ENCODE measurements around the gene MSX2. TPM values are rescaled to one million over a fixed set of nuclear protein-coding genes. Genes with fewer than 3 reads are reported as not detected.

The MSX2 gene
- total RNA-seq, 2 donors from 2014 or later: 2.0 TPM; not detected in 1

- DNase-seq (ENCODE audit: low spot score) (no peak), ATAC-seq (ENCODE audit: insufficient number of reproducible peaks, low FRiP score, low read depth) (no peak)
- Histone ChIP-seq H3K4me3 (no peak overlapping the region), H3K27ac (no peak overlapping the region), H3K4me1 (ENCODE audit: control insufficient read depth in 1 of 2, low read depth in 2 of 2) (peaks cover 7 to 10% of the 10 kb centered on the region in 2 donors), H3K27me3 (replicated peaks; ENCODE audit: insufficient read depth) (peaks cover 7% of the 10 kb centered on the region), H3K36me3 (no peaks in the 10 kb centered on the region), H3K9me3 (no peaks in the 10 kb centered on the region)
- TF ChIP-seq CTCF (IDR thresholded peaks at IDR 0.05): no peak
Measured at GRCh38 chr5:174718880-174719610, 5.3 kb upstream of the MSX2 start.

- peaks cover 7 to 16% of the 10 kb centered on the region in 2 donors for H3K4me1 ChIP-seq (ENCODE audit: control insufficient read depth in 1 of 2, low read depth in 2 of 2)
- H3K36me3 ChIP-seq: no peaks in the 10 kb centered on the region
- H3K9me3 ChIP-seq: no peaks in the 10 kb centered on the region
- no peak overlapping the region for H3K4me3 ChIP-seq
- no peak overlapping the region for H3K27ac ChIP-seq
- no peak for DNase-seq (ENCODE audit: low spot score)
- no peak for ATAC-seq (ENCODE audit: insufficient number of reproducible peaks, low FRiP score, low read depth)
- TF ChIP-seq CTCF (IDR thresholded peaks at IDR 0.05): no peak
- peaks cover 7% of the 10 kb centered on the region for H3K27me3 ChIP-seq (replicated peaks; ENCODE audit: insufficient read depth)
Measured at GRCh38 chr5:174719793-174720611, 4.4 kb upstream of the MSX2 start.

- Histone ChIP-seq H3K27ac (no peak overlapping the region), H3K27me3 (replicated peaks; ENCODE audit: insufficient read depth) (peaks cover 15% of the 10 kb centered on the region), H3K9me3 (no peaks in the 10 kb centered on the region), H3K4me3 (peak overlapping the region; percentile 47), H3K36me3 (no peaks in the 10 kb centered on the region), H3K4me1 (ENCODE audit: control insufficient read depth in 1 of 2, low read depth in 2 of 2) (peaks cover 10 to 24% of the 10 kb centered on the region in 2 donors)
- DNase-seq (ENCODE audit: low spot score): no peak
- TF ChIP-seq CTCF (IDR thresholded peaks at IDR 0.05): no peak
- ATAC-seq (ENCODE audit: insufficient number of reproducible peaks, low FRiP score, low read depth): no peak
Measured at GRCh38 chr5:174720612-174721529, 3.5 kb upstream of the MSX2 start.

GRCh38 chr5:174721530-174722432, 2.6 kb upstream of the MSX2 start:
- DNase-seq (ENCODE audit: low spot score) (no peak), ATAC-seq (ENCODE audit: insufficient number of reproducible peaks, low FRiP score, low read depth) (no peak)
- Histone ChIP-seq H3K27ac (no peak overlapping the region), H3K9me3 (no peaks in the 10 kb centered on the region), H3K4me1 (ENCODE audit: control insufficient read depth in 1 of 2, low read depth in 2 of 2) (peaks cover 10 to 24% of the 10 kb centered on the region in 2 donors), H3K4me3 (peak overlapping the region; percentile 47), H3K36me3 (no peaks in the 10 kb centered on the region), H3K27me3 (replicated peaks; ENCODE audit: insufficient read depth) (peaks cover 21% of the 10 kb centered on the region)
- no peak for TF ChIP-seq CTCF (IDR thresholded peaks at IDR 0.05)
